Right lobe of liver (tissue), 4 donors: Measurements from ENCODE around the gene MAP3K3.

Experiments used
- CTCF ChIP-seq, 4 donors: fragments of 200-600 bp in 3 of 4; fragments of 450-650 bp in 1 of 4; IDR thresholded peaks; one replicate each; pipeline versions ENCODE4 v1.5.1 to v1.8.0; 2016 to 2022; ENCODE audit warnings: antibody characterized with exemption in 4 of 4, mild to moderate bottlenecking in 2 of 4
- POLR2A ChIP-seq: fragments of 450-650 bp; IDR thresholded peaks from one replicate; pipeline ENCODE4 v1.6.1; 2017; ENCODE audit warnings: antibody characterized with exemption, mild to moderate bottlenecking
- donor health status: DM: no; HTN: no; CAD: no.
- donor health status: DM: no; HTN: no; CAD: no.
- donor health status: DM: no; HTN: yes; CAD: no.

GRCh38 chr17:63641692-63642448 lies 19.7 kb downstream of the MAP3K3 start:
- TF ChIP-seq CTCF (IDR thresholded peaks at IDR 0.05) (no peak), POLR2A (no peak)
